WTC11 (cell line): ENCODE results near the gene LBH. TPM values are rescaled to one million over a fixed set of nuclear protein-coding genes. Genes with fewer than 3 reads are reported as not detected.

Source experiments
- ATAC-seq: fragments of 200-7000 bp; cut with Tn5 transposase; 2 replicates; pipeline ENCODE4 v1.10.0; 2021; ENCODE audit warnings: mild to moderate bottlenecking, moderate library complexity
- CTCF ChIA-PET: fragments of 300-600 bp; sonication (Branson Sonifier 250); formaldehyde crosslinking; loops from one replicate; lab custom pipeline; 2021; ENCODE audit warnings: antibody characterized with exemption; lab: Charles Lee
- POLR2A ChIA-PET: fragments of 350-600 bp; sonication (Branson Sonifier 250); formaldehyde crosslinking; loops from one replicate; lab custom pipeline; 2021; ENCODE audit warnings: antibody characterized with exemption; lab: Charles Lee
- DNase-seq: peaks from one replicate; pipeline ENCODE4 v3.0.0; 2021; ENCODE audit warnings: low spot score
- H3K27ac Mint-ChIP-seq: 2 replicates; pipeline ENCODE4 v1.8.0; 2021; ENCODE audit warnings: mixed read lengths
- H3K27me3 Mint-ChIP-seq: 2 replicates; pipeline ENCODE4 v1.8.0; 2021; ENCODE audit warnings: low read depth, mild to moderate bottlenecking, moderate library complexity, mixed read lengths
- H3K36me3 Mint-ChIP-seq: 2 replicates; pipeline ENCODE4 v1.8.0; 2021; ENCODE audit warnings: mixed read lengths
- H3K4me1 Mint-ChIP-seq: 2 replicates; pipeline ENCODE4 v1.8.0; 2022; ENCODE audit warnings: mixed read lengths
- H3K4me3 Mint-ChIP-seq: 2 replicates; pipeline ENCODE4 v1.8.0; 2021; ENCODE audit warnings: mild to moderate bottlenecking, moderate library complexity, mixed read lengths
- H3K9me3 Mint-ChIP-seq: 2 replicates; pipeline ENCODE4 v1.8.0; 2021; ENCODE audit warnings: mixed read lengths
- ATF1 ChIP-seq: sonication (generic); formaldehyde crosslinking; IDR thresholded peaks from 2 replicates; pipeline ENCODE4 v1.8.1; 2023; ENCODE audit warnings: mild to moderate bottlenecking, moderate library complexity, missing genetic modification reagents
- CREM ChIP-seq: sonication (generic); formaldehyde crosslinking; IDR thresholded peaks from 2 replicates; pipeline ENCODE4 v1.8.1; 2022; ENCODE audit warnings: mild to moderate bottlenecking, missing genetic modification reagents, moderate library complexity
- GABPB1 ChIP-seq: sonication (generic); formaldehyde crosslinking; IDR thresholded peaks from 2 replicates; pipeline ENCODE4 v1.8.1; 2023; ENCODE audit warnings: mild to moderate bottlenecking, missing genetic modification reagents
- GTF2I ChIP-seq: fragments of 250-450 bp; sonication (Bioruptor Pico); conservative IDR thresholded peaks from 2 replicates; pipeline ENCODE4 v1.4.0; 2021; ENCODE audit warnings: mild to moderate bottlenecking
- HMGA2 ChIP-seq: fragments of 250-450 bp; sonication (Bioruptor Pico); IDR thresholded peaks from 2 replicates; pipeline ENCODE4 v1.4.0; 2021; ENCODE audit warnings: mild to moderate bottlenecking, moderate library complexity
- IRF2 ChIP-seq: sonication (generic); formaldehyde crosslinking; IDR thresholded peaks from 2 replicates; pipeline ENCODE4 v1.8.0; 2022; ENCODE audit warnings: low read depth, missing genetic modification reagents, borderline replicate concordance
- JUN ChIP-seq: sonication (generic); formaldehyde crosslinking; IDR thresholded peaks from 2 replicates; pipeline ENCODE4 v1.8.0; 2023; ENCODE audit warnings: mild to moderate bottlenecking, missing genetic modification reagents
- KAT7 ChIP-seq: sonication (generic); formaldehyde crosslinking; IDR thresholded peaks from 2 replicates; pipeline ENCODE4 v1.8.1; 2023; ENCODE audit warnings: missing genetic modification reagents, mild to moderate bottlenecking, borderline replicate concordance
- OVOL2 ChIP-seq: fragments of 250-450 bp; sonication (Bioruptor Pico); IDR thresholded peaks from 2 replicates; pipeline ENCODE4 v1.9.0; 2021; ENCODE audit warnings: mild to moderate bottlenecking, borderline replicate concordance
- SMAD3 ChIP-seq: sonication (generic); formaldehyde crosslinking; IDR thresholded peaks from 2 replicates; pipeline ENCODE4 v1.8.0; 2022; ENCODE audit warnings: missing genetic modification reagents, mild to moderate bottlenecking, borderline replicate concordance
- SP1 ChIP-seq: sonication (generic); formaldehyde crosslinking; conservative IDR thresholded peaks from 2 replicates; pipeline ENCODE4 v1.8.1; 2022; ENCODE audit warnings: missing genetic modification reagents
- TEAD1 ChIP-seq: sonication (generic); formaldehyde crosslinking; IDR thresholded peaks from 2 replicates; pipeline ENCODE4 v1.8.0; 2022; ENCODE audit warnings: mild to moderate bottlenecking, missing genetic modification reagents
- ZNF317 ChIP-seq: sonication (generic); formaldehyde crosslinking; IDR thresholded peaks from 2 replicates; pipeline ENCODE4 v1.8.1; 2023; ENCODE audit warnings: low read depth, mild to moderate bottlenecking, moderate library complexity, missing genetic modification reagents, borderline replicate concordance
- ZNF416 ChIP-seq: fragments of 250-450 bp; sonication (Bioruptor Pico); IDR thresholded peaks from 2 replicates; pipeline ENCODE4 v1.9.0; 2021; ENCODE audit warnings: mild to moderate bottlenecking, inconsistent platforms
- ZNF423 ChIP-seq: fragments of 250-450 bp; sonication (Bioruptor Pico); IDR thresholded peaks from 2 replicates; pipeline ENCODE4 v2.1.2; 2022; ENCODE audit warnings: mild to moderate bottlenecking, moderate library complexity
- total RNA-seq: library from RNA; stranded (reverse); gene quantifications from 3 replicates; pipeline ENCODE4 v1.2.3, GENCODE V29; 2021
- TF ChIP-seq, protein P1 (sequence below): sonication (generic); formaldehyde crosslinking; IDR thresholded peaks from 2 replicates; pipeline ENCODE4 v1.8.0; 2022; ENCODE audit warnings: mild to moderate bottlenecking, missing genetic modification reagents
- TF ChIP-seq, protein P2 (sequence below): fragments of 200-600 bp; IDR thresholded peaks from 2 replicates; pipeline ENCODE4 v1.8.0; 2022; ENCODE audit warnings: antibody characterized with exemption
- TF ChIP-seq, protein P3 (sequence below): sonication (generic); formaldehyde crosslinking; IDR thresholded peaks from 2 replicates; pipeline ENCODE4 v1.8.0; 2023; ENCODE audit warnings: missing genetic modification reagents

LBH gene
- total RNA-seq, 1 experiment from 2014 or later = 47.3 TPM

DNA sequence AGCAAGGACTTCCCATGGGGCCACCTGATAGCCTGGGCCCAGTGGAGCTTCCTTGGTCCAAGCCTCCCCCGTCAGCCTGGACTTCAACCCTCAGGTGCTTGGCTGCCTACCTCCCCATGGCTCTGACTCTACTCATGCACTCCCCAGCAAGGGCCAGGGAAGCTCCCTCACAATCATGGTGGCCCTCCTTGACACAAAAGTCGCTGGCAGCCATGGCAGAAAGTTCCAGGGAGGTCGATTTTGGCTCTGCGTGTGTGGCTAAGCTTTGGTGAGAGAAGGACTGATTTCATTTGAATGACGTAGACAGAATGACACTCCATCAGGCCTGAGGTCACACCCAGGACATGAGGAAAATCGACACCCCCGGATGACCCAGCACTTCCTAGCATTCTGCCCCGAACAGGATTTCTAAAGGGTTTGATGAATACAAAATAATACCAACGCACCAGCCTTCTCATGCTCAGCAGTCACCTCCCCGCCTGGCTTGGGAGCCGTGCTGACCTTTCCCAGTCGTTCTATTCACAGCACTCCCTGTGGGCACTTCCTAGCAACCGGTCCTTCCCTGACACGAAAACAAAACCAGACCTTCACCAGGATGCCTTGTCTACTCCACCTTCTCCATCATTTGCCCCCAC is 52.7 kb downstream of the LBH start:
- Mint-ChIP-seq H3K36me3 (no peaks in the 10 kb centered on the region), H3K9me3 (no peaks in the 10 kb centered on the region), H3K27ac (no peak overlapping the region), H3K4me3 (no peak overlapping the region), H3K27me3 (peaks cover 3% of the 10 kb centered on the region; the same call in 1 of the 2 replicates), H3K4me1 (peaks cover 39% of the 10 kb centered on the region)
- ChIA-PET POLR2A (no interaction called here), CTCF (interaction anchor here (1.1 kb wide), 1 partner anchor 45 kb away, joined by 3 read pairs; no protein-coding TSS in a partner anchor)
- TF ChIP-seq SP1 (CRISPR knock-in tag) = no peak
- TF ChIP-seq, protein P1, sequence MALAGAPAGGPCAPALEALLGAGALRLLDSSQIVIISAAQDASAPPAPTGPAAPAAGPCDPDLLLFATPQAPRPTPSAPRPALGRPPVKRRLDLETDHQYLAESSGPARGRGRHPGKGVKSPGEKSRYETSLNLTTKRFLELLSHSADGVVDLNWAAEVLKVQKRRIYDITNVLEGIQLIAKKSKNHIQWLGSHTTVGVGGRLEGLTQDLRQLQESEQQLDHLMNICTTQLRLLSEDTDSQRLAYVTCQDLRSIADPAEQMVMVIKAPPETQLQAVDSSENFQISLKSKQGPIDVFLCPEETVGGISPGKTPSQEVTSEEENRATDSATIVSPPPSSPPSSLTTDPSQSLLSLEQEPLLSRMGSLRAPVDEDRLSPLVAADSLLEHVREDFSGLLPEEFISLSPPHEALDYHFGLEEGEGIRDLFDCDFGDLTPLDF (CRISPR knock-in tag) = no peak
- no peak for TF ChIP-seq GTF2I
- no peak for TF ChIP-seq GABPB1 (CRISPR knock-in tag)
- no peak for TF ChIP-seq ZNF416
- no peak for TF ChIP-seq ZNF423 (CRISPR knock-in tag)
- ATAC-seq = no peak
- no peak for DNase-seq

DNA sequence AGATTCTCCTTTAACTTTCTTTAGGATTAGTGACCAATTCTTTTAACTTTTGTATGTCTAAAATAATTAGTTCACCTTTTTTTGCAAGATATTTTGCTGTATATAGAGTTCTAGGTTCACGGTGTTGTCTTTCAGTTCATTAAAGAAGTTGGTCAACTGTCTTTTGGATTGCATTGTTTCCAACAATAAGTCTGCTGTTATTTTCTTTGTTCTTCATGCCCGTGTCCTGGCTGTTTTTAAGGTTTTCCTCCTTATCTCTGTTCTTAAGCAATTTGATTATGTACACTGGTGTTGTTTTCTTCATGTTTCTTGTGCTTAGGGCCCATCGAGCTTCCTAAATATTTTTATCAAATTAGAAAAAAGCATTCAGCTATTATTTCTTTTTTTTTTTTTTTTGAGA is 54.4 kb downstream of the LBH start:
- ATAC-seq (no peak), DNase-seq (no peak)
- TF ChIP-seq ZNF317 (CRISPR knock-in tag) (peak; percentile 70; the same call in 1 of the 2 replicates), ATF1 (CRISPR knock-in tag) (no peak), ZNF416 (no peak), OVOL2 (CRISPR knock-in tag) (no peak)
- TF ChIP-seq, protein P2, sequence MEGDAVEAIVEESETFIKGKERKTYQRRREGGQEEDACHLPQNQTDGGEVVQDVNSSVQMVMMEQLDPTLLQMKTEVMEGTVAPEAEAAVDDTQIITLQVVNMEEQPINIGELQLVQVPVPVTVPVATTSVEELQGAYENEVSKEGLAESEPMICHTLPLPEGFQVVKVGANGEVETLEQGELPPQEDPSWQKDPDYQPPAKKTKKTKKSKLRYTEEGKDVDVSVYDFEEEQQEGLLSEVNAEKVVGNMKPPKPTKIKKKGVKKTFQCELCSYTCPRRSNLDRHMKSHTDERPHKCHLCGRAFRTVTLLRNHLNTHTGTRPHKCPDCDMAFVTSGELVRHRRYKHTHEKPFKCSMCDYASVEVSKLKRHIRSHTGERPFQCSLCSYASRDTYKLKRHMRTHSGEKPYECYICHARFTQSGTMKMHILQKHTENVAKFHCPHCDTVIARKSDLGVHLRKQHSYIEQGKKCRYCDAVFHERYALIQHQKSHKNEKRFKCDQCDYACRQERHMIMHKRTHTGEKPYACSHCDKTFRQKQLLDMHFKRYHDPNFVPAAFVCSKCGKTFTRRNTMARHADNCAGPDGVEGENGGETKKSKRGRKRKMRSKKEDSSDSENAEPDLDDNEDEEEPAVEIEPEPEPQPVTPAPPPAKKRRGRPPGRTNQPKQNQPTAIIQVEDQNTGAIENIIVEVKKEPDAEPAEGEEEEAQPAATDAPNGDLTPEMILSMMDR = no peak
- Mint-ChIP-seq H3K9me3 (peaks cover 4% of the 10 kb centered on the region; the same call in 1 of the 2 replicates), H3K27me3 (no peaks in the 10 kb centered on the region; the same call in 1 of the 2 replicates), H3K27ac (peak overlapping the region; percentile 47; the same call in 1 of the 2 replicates), H3K36me3 (no peaks in the 10 kb centered on the region), H3K4me3 (no peak overlapping the region), H3K4me1 (peaks cover 55% of the 10 kb centered on the region)
- CTCF ChIA-PET = interaction anchor here (0.6 to 1.5 kb wide), 2 partner anchors 426 to 1600 kb away, joined by 3 to 5 read pairs; no protein-coding TSS in a partner anchor
- POLR2A ChIA-PET = interaction anchor here (0.6 kb wide), 1 partner anchor 56 kb away, joined by 4 read pairs; no protein-coding TSS in a partner anchor

DNA sequence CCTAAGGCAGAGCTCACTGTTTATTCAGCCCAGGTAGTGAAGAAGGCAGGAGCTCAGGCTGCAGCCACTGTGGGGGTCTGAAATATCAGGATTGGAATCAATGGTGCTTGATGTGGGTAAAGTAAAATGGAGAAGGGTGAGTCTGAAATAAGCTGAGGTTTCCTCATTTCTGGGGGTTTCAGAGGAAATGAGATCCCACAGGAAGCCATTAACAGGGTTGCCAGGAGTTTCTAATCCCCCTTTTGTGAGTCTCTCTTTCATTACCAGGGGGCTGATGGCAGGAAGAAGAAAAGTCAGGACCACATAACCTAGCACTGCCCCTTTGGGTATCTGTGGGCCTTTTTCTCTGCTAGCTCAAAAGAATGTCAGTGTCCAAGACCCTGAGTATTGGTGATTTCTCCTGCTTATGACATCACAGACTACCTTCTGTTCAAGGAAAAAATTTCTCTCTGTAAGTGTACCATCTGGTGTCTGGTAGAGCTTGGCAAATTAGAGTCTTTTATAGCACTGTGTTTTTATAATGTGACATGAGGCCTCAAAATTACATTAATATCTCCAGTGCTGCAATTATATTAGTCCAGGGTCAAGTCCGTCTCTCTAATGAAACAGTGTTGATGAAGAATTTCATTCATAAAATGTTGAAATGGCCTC is 56.0 kb downstream of the LBH start:
- H3K4me3 Mint-ChIP-seq = no peak overlapping the region

More for the DNA sequence above, 56.0 kb downstream of the LBH start:
- POLR2A ChIA-PET = no interaction called here
- Mint-ChIP-seq H3K4me1 (peaks cover 56% of the 10 kb centered on the region), H3K27me3 (no peaks in the 10 kb centered on the region; the same call in 1 of the 2 replicates), H3K27ac (peak overlapping the region; percentile 78), H3K9me3 (peaks cover 4% of the 10 kb centered on the region; the same call in 1 of the 2 replicates), H3K36me3 (no peaks in the 10 kb centered on the region)
- ATAC-seq = peak; percentile 31; the same call in 1 of the 2 replicates
- DNase-seq = no peak
- TF ChIP-seq GTF2I = no peak
- TF ChIP-seq KAT7 (CRISPR knock-in tag) = no peak
- TF ChIP-seq, protein P3, sequence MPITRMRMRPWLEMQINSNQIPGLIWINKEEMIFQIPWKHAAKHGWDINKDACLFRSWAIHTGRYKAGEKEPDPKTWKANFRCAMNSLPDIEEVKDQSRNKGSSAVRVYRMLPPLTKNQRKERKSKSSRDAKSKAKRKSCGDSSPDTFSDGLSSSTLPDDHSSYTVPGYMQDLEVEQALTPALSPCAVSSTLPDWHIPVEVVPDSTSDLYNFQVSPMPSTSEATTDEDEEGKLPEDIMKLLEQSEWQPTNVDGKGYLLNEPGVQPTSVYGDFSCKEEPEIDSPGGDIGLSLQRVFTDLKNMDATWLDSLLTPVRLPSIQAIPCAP (CRISPR knock-in tag) = no peak
- TF ChIP-seq HMGA2 = no peak
- TF ChIP-seq CREM = no peak
- TF ChIP-seq TEAD1 = no peak
- TF ChIP-seq JUN (CRISPR knock-in tag) = no peak
- no peak for TF ChIP-seq IRF2 (CRISPR knock-in tag)
- no peak for TF ChIP-seq SMAD3
- CTCF ChIA-PET = interaction anchor here (0.7 to 1.7 kb wide), 4 partner anchors 47 to 424 kb away, joined by 3 to 5 read pairs (median 4); no protein-coding TSS in a partner anchor
